ENCODE results near the gene PASK. TPM values are rescaled to one million over a fixed set of nuclear protein-coding genes. Genes with fewer than 3 reads are reported as not detected.
"Not testable (repeated sequence)": the region's sequence is repeated elsewhere in the genome, so short reads cannot be mapped to it uniquely, and the experiment has no call there.

The PASK gene
- total RNA-seq, 2 experiments from 2014 or later = 26.8 to 84.3 TPM

DNA sequence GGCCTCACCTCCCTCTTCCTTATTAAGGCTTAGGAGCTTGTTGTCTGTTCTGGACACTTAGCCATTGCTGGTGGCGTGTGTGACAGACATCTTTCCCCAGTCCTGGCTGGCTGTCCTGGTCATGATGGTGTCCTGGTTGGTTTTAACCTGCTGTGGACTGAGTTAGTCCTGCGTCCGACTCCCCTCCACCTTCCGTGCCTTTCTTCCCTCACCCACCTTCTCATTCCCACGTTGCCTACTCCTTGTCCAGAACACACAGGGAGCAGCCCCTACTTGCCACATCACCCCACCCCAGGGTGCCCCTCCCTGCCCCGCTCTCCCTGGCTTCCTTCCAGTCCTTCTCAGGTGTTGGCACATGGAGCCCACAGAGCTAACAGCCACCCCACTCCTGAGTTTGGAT, 48.7 kb upstream of the PASK start:
- H3K9me3 ChIP-seq (ENCODE audit: low read length) = no peaks in the 10 kb centered on the region
- H3K4me1 ChIP-seq (ENCODE audit: insufficient read depth, low read length, poor library complexity, severe bottlenecking) = no peaks in the 10 kb centered on the region
- POLR2A ChIA-PET = no interaction called here
- BruUV-seq (replicated peaks) = no TSS peak
- no peaks in the 10 kb centered on the region for H3K9me2 ChIP-seq (ENCODE audit: insufficient read depth, low read length)
- H3K27ac ChIP-seq (ENCODE audit: low read depth, low read length, poor library complexity, severe bottlenecking) = no peak overlapping the region
- no peak overlapping the region for H3K4me2 ChIP-seq (ENCODE audit: low read length)
- H3K4me3 ChIP-seq (ENCODE audit: low read depth, low read length, poor library complexity, severe bottlenecking) = no peak overlapping the region
- H3K36me3 ChIP-seq (ENCODE audit: insufficient read depth, low read length) = no peaks in the 10 kb centered on the region
- H4K20me1 ChIP-seq (ENCODE audit: insufficient read depth, low read length) = no peaks in the 10 kb centered on the region
- CTCF ChIA-PET (ENCODE audit: unreplicated experiment) = interaction anchor here (1.0 kb wide), 1 partner anchor 9 kb away, joined by 5 read pairs; no protein-coding TSS in a partner anchor
- TF ChIP-seq, protein P1, sequence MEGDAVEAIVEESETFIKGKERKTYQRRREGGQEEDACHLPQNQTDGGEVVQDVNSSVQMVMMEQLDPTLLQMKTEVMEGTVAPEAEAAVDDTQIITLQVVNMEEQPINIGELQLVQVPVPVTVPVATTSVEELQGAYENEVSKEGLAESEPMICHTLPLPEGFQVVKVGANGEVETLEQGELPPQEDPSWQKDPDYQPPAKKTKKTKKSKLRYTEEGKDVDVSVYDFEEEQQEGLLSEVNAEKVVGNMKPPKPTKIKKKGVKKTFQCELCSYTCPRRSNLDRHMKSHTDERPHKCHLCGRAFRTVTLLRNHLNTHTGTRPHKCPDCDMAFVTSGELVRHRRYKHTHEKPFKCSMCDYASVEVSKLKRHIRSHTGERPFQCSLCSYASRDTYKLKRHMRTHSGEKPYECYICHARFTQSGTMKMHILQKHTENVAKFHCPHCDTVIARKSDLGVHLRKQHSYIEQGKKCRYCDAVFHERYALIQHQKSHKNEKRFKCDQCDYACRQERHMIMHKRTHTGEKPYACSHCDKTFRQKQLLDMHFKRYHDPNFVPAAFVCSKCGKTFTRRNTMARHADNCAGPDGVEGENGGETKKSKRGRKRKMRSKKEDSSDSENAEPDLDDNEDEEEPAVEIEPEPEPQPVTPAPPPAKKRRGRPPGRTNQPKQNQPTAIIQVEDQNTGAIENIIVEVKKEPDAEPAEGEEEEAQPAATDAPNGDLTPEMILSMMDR (conservative IDR thresholded peaks at IDR 0.05; ENCODE audit: low read length) = no peak
- TF ChIP-seq EZH2phosphoT487 (IDR thresholded peaks at IDR 0.05; ENCODE audit: borderline replicate concordance, low read depth, low read length) = no peak
- no peaks in the 10 kb centered on the region for H3K79me2 ChIP-seq (ENCODE audit: insufficient read depth, low read depth, low read length)
- intact Hi-C loops (cut with micrococcal nuclease; ENCODE audit: unreplicated experiment) = no loop called here
- no peak overlapping the region for H2AFZ ChIP-seq (ENCODE audit: low read length)
- DNase-seq (ENCODE audit: low spot score) = no peak

DNA sequence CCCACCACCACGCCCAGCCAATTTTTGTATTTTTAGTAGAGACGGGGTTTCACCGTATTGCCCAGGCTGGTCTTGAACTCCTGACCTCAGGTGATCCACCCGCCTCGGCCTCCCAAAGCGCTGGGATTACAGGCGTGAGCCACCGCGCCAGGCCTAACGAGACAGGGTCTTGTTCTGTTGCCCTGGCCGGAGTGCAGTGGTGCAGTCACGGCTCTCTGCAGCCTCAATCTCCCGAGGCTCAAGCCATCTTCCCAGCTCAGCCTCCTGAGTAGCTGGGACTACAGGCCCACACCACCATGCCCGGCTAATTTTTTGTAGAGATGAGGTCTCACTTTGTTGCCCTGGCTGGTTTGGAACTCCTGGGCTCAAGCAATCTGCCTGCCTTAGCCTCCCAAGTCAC, 48.0 kb upstream of the PASK start:
- H3K36me3 ChIP-seq (ENCODE audit: insufficient read depth, low read length); H4K20me1 ChIP-seq (ENCODE audit: insufficient read depth, low read length); H3K4me3 ChIP-seq (ENCODE audit: low read depth, low read length, poor library complexity, severe bottlenecking); H3K9me2 ChIP-seq (ENCODE audit: insufficient read depth, low read length); H3K27ac ChIP-seq (ENCODE audit: low read depth, low read length, poor library complexity, severe bottlenecking); H3K4me2 ChIP-seq (ENCODE audit: low read length); BruUV-seq (replicated peaks); H2AFZ ChIP-seq (ENCODE audit: low read length); H3K9me3 ChIP-seq (ENCODE audit: low read length); CTCF ChIA-PET (ENCODE audit: unreplicated experiment); DNase-seq (ENCODE audit: low spot score); H3K4me1 ChIP-seq (ENCODE audit: insufficient read depth, low read length, poor library complexity, severe bottlenecking); POLR2A ChIA-PET; H3K79me2 ChIP-seq (ENCODE audit: insufficient read depth, low read depth, low read length); intact Hi-C loops (cut with micrococcal nuclease; ENCODE audit: unreplicated experiment): not testable (repeated sequence)

DNA sequence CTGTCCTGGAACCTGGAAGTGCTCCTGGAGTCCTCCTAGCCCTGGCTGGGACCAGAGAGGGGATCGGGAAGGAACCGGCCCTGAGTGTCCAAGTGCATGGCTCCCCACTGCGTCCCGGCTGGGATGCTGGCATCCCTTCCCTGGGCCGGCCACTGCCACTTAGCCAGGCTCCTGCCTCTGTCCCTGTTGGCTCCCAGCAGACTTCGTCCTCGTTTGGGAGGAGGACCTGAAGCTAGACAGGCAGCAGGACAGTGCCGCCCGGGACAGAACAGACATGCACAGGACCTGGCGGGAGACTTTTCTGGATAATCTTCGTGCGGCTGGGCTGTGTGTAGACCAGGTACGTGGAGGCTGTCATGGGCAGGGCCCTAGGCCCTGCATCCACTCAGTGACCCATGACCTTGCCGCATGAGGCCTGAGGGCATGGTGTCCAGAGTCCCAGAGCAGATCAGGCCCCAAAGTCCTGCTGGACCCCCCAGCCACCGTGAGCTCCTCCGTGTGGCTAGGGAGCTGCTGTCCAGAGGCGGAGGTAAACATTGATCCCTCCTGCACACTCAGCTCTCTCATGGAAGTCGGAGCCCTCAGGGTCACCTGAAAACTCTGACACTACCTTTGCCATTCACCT, 46.3 kb upstream of the PASK start:
- intact Hi-C loops (cut with micrococcal nuclease; ENCODE audit: unreplicated experiment) = no loop called here
- H3K4me1 ChIP-seq (ENCODE audit: insufficient read depth, low read length, poor library complexity, severe bottlenecking) = no peaks in the 10 kb centered on the region
- ChIA-PET POLR2A (interaction anchor here (0.6 kb wide), 1 partner anchor 21 kb away, joined by 3 read pairs; no protein-coding TSS in a partner anchor), CTCF (ENCODE audit: unreplicated experiment) (no interaction called here)
- H3K4me3 ChIP-seq (ENCODE audit: low read depth, low read length, poor library complexity, severe bottlenecking) = no peak overlapping the region
- H3K9me3 ChIP-seq (ENCODE audit: low read length) = no peaks in the 10 kb centered on the region
- no peaks in the 10 kb centered on the region for H3K36me3 ChIP-seq (ENCODE audit: insufficient read depth, low read length)
- no peaks in the 10 kb centered on the region for H3K79me2 ChIP-seq (ENCODE audit: insufficient read depth, low read depth, low read length)
- H3K4me2 ChIP-seq (ENCODE audit: low read length) = no peak overlapping the region
- BruUV-seq (replicated peaks) = no TSS peak
- H2AFZ ChIP-seq (ENCODE audit: low read length) = no peak overlapping the region
- DNase-seq (ENCODE audit: low spot score) = no peak
- no peaks in the 10 kb centered on the region for H3K9me2 ChIP-seq (ENCODE audit: insufficient read depth, low read length)
- H3K27ac ChIP-seq (ENCODE audit: low read depth, low read length, poor library complexity, severe bottlenecking) = no peak overlapping the region
- no peak for TF ChIP-seq EZH2phosphoT487 (IDR thresholded peaks at IDR 0.05; ENCODE audit: borderline replicate concordance, low read depth, low read length)
- TF ChIP-seq, protein P1 (conservative IDR thresholded peaks at IDR 0.05; ENCODE audit: low read length) = no peak
- no peaks in the 10 kb centered on the region for H4K20me1 ChIP-seq (ENCODE audit: insufficient read depth, low read length)
